Activated naive CD4-positive, alpha-beta T cell treated with anti-CD3 and anti-CD28 coated beads, Interleukin-2, amount 50 U/mL, for 72 hours (primary cell): Measurements from ENCODE around the gene GATB. TPM values are rescaled to one million over a fixed set of nuclear protein-coding genes. Genes with fewer than 3 reads are reported as not detected.

Source experiments
- ATAC-seq, 2 donors: fragments of 150-1000 bp; cut with Tn5 transposase; 2 replicates each; pipeline ENCODE4 v1.10.0; 2021; ENCODE audit warnings: mild to moderate bottlenecking in 2 of 2, moderate library complexity in 2 of 2
- DNase-seq, 2 donors: peaks; one replicate each; pipeline ENCODE4 v3.0.0; 2021 to 2022; ENCODE audit warnings: low spot score in 2 of 2
- H3K27ac Mint-ChIP-seq, 2 donors: one replicate each; pipeline ENCODE4 v1.8.0; 2022; ENCODE audit warnings: mild to moderate bottlenecking in 2 of 2, mixed read lengths in 2 of 2
- H3K36me3 Mint-ChIP-seq, 2 donors: one replicate each; pipeline ENCODE4 v1.8.0; 2022; ENCODE audit warnings: mixed read lengths in 2 of 2
- H3K9me3 Mint-ChIP-seq, 2 donors: one replicate each; pipeline ENCODE4 v1.8.0; 2022; ENCODE audit warnings: mixed read lengths in 2 of 2
- total RNA-seq, 2 donors: library from RNA; stranded (reverse); gene quantifications; one replicate each; pipeline ENCODE4 v1.2.3, GENCODE V29; 2022

The GATB gene
- total RNA-seq, 2 donors from 2014 or later = 23.0 to 30.1 TPM

DNA sequence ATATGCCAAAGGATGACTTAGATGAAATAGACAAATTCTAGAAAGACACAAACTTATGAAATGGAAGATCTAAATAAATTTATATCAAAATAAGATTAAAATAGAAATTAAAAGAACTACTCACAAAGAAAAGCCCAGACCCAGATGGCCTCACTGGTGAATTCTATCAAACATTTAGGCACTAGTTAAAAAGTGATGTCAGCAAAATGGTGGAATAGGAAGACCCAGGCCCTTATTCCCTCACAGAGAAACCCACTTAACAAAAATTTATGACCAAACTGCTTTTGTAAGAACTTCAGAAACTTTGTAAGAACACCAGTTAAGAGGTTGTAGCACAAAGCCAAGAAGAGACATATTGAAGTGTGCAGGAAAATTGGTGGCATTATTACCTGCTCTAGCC lies 129.5 kb downstream of the GATB start:
- DNase-seq (no peak), ATAC-seq (no peak)
- H3K9me3 Mint-ChIP-seq = no peaks in the 10 kb centered on the region
- no peak overlapping the region for H3K27ac Mint-ChIP-seq
- no peaks in the 10 kb centered on the region for H3K36me3 Mint-ChIP-seq

DNA sequence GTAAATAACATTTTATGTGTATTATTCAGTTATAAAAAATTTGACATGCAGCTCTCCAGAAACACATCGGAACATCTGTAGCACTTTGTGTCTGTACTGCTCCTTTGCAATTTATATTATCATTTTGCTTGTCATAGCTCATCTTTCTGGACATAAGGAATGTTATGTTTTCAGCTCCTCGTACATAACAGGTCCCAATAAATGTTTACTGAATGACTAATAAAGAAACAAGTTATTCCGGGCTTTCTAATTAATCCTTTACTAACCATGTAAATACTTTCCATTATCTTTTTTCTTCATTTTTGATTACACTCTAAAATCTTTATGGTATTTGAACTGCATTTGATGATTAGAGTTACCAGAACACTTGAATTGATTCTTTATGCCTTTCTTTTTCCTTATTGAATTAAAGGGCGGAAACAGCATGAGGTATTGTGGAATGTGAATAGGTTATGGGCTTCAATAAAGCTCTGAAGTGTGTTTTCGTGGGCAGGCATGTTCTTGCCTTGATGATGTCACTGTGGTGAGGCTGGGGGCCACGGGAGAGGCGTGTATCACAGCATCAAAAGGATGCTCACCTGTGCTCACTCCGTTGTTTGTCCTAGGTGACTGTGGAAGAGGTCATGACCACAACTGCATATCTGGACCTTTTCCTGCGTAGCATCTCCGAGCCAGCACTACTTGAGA lies 131.6 kb downstream of the GATB start:
- Mint-ChIP-seq H3K27ac (no peak overlapping the region), H3K9me3 (no peaks in the 10 kb centered on the region), H3K36me3 (no peaks in the 10 kb centered on the region)
- ATAC-seq (no peak), DNase-seq (no peak)

GRCh38 chr4:151628001-151628608 lies 132.7 kb downstream of the GATB start:
- no peak for DNase-seq
- Mint-ChIP-seq H3K27ac (no peak overlapping the region), H3K36me3 (no peaks in the 10 kb centered on the region), H3K9me3 (no peaks in the 10 kb centered on the region)
- no peak for ATAC-seq

DNA sequence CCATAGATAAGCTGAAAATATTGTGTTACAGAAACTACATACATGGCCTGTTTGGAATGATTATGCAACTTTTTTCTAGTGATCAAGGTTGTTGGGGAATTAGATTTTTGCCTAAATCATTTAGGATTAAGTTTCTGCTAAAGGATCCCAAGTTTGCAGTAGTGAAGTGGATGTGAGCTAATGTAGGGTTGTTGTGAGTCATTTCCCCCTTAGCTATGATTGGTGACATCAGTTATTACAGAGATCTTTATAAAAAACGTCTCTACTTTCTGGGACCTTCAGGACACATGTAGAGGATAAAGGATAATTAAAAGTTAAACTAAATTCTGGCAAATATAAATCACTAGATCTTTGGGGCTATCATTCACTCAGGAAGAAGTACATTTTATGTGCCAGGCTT lies 133.3 kb downstream of the GATB start:
- ATAC-seq = no peak
- Mint-ChIP-seq H3K9me3 (no peaks in the 10 kb centered on the region), H3K27ac (no peak overlapping the region), H3K36me3 (no peaks in the 10 kb centered on the region)
- DNase-seq = no peak

DNA sequence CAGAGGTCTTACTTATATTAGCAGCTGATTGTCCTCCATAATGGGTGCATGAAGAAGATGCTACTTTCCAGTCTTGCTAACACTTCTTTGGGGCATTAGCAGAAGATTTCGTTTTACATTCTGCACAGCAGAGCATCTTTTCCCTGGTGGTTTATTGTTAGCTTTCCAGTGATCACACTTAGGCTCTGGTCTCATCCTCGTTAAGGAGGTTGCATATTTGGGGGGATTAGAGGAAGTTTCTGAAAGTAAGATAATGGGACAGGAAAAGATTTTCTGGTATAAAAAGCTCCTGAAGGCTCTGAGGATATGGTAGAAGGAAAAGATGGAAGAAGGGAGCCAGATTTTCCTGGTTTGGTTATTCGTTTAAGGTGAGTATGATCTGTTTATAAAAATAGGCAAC lies 134.1 kb downstream of the GATB start:
- ATAC-seq (no peak), DNase-seq (no peak)
- H3K36me3 Mint-ChIP-seq = no peaks in the 10 kb centered on the region
- no peaks in the 10 kb centered on the region for H3K9me3 Mint-ChIP-seq
- no peak overlapping the region for H3K27ac Mint-ChIP-seq

GRCh38 chr4:151626228-151626627 lies 134.6 kb downstream of the GATB start:
- Mint-ChIP-seq H3K9me3 (no peaks in the 10 kb centered on the region), H3K27ac (no peak overlapping the region), H3K36me3 (no peaks in the 10 kb centered on the region)
- ATAC-seq (no peak), DNase-seq (no peak)

- ATAC-seq (no peak), DNase-seq (no peak)
- Mint-ChIP-seq H3K36me3 (no peaks in the 10 kb centered on the region), H3K9me3 (no peaks in the 10 kb centered on the region), H3K27ac (no peak overlapping the region)
Observed at GRCh38 chr4:151624626-151625565, 135.9 kb downstream of the GATB start.
